ENCODE data around the gene ZFP37. TPM values are rescaled to one million over a fixed set of nuclear protein-coding genes. Genes with fewer than 3 reads are reported as not detected.
"Not testable (repeated sequence)": the region's sequence is repeated elsewhere in the genome, so short reads cannot be mapped to it uniquely, and the experiment has no call there.

Gene ZFP37
- total RNA-seq, result 4.3 TPM

GRCh38 chr9:113056191-113057106 lies at the start of gene ZFP37:
TSS of gene ZFP37 (minus strand) at chr9:113056724. CDS start at chr9:113056688, 36 bp downstream.
- peak; percentile 92 for DNase-seq (ENCODE audit: low spot score)

DNA sequence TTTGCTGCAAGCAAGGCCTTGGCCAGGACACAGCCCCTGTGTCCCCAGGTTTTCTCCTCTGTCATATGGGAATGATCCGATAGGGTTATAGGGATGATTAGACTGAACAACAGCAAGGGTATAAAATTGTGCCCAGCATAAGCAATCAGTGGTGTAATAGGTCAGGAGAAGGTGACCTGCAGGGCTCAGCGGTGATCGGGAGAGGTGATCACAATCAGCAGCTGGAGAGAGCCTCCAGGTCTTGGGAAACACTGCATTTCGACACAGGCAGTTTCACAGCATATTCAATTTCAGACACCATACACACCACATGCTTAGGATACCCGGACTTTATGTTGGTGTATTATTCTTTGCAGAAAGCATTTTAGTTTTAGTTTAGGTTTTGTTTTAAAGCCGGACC lies 48.8 kb upstream of the ZFP37 start:
- not testable (repeated sequence) for DNase-seq (ENCODE audit: low spot score)

GRCh38 chr9:113095561-113095960 lies 39.0 kb upstream of the ZFP37 start:
- DNase-seq (ENCODE audit: low spot score), result no peak

- DNase-seq (ENCODE audit: low spot score), result not testable (repeated sequence)
Measured at GRCh38 chr9:113089924-113090323, 33.4 kb upstream of the ZFP37 start.

DNA sequence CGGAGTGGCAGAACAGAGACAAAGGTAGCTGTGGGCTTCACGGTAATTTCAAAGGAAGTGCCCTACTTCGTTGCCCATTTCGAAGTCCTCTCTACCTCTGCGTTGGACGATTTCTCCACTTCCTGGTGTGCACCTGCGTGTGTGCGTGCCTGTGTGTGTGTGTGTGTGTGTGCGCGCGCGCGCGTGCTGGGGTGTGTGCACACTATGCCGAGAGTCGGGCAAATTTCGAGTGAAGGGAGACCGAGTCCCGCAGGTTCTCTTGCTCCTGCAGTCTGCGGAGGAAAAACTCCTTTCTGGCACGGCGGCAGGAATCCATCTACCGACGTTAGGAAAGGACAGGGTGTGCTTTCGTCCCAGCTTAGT lies 32.6 kb upstream of the ZFP37 start:
- DNase-seq (ENCODE audit: low spot score), result not testable (repeated sequence)

DNA sequence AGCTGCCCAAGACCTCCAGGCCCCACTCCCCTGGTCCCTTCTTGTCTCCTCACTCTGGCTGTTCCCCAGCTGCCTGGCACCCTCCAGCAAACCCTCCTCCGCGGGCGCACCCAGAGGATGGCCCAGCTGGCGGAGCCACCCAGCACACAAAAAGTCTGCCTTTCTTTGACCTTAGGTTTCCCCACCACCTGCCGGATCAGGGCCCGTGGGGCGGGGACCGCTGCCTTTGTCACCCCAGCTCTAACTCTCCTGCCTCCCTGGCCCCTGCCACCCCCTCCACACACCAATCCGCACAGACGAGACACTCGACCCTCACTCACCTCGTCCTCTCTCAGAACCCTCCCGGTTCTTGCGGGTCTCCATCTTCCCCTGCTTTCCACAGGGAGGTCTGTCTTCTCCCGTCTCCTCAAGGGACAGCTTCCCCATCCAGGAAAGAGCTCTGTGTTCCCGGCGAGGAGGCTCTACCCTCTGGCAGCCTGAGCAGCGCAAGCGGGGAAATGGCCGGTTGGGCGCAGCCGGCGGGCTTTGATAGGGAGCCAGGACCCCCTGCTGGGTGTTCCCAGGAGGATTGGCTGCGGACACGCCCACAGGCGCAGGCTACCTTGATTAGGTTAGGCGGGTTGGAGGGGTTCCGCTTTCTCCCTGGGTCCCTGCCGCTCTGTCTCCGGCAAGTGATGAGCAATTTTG lies 32.1 kb upstream of the ZFP37 start:
- not testable (repeated sequence) for DNase-seq (ENCODE audit: low spot score)

- DNase-seq (ENCODE audit: low spot score), result not testable (repeated sequence)
Measured at GRCh38 chr9:113062932-113063310, 6.4 kb upstream of the ZFP37 start.

DNA sequence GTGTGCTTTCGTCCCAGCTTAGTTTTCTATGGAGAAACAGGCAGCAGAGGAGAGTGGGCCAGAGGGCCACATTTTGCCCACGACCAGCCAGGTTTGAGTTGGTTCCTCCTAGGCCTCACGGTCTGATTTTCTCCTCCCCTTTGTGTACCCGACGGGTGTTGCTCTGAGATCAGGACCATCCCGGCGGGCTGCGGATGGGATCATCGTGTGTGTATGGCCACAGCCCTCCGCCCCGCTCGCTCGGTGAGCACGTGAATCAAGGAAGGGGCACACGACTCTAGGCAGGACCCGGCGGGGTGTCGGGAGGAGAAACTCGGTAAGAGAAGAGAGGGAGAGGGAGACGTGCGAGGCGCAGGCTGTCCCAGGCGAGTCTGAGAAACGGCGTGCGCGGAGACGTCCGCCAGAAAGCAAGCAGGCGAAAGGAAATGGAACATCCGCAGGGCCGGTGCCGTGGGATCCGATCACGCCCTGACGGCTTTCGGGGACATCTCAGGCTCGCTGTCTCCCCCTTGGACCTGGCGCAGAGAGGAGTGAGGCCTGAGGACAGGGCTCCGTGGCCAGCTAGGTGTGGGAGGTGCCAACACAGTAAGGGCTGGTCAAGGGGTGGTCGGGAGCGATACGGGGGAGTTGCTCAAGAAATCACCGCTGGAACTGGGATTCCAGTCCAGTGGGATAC lies 5.9 kb upstream of the ZFP37 start:
- not testable (repeated sequence) for DNase-seq (ENCODE audit: low spot score)

GRCh38 chr9:113061072-113061850 lies 4.7 kb upstream of the ZFP37 start:
- not testable (repeated sequence) for DNase-seq (ENCODE audit: low spot score)

DNA sequence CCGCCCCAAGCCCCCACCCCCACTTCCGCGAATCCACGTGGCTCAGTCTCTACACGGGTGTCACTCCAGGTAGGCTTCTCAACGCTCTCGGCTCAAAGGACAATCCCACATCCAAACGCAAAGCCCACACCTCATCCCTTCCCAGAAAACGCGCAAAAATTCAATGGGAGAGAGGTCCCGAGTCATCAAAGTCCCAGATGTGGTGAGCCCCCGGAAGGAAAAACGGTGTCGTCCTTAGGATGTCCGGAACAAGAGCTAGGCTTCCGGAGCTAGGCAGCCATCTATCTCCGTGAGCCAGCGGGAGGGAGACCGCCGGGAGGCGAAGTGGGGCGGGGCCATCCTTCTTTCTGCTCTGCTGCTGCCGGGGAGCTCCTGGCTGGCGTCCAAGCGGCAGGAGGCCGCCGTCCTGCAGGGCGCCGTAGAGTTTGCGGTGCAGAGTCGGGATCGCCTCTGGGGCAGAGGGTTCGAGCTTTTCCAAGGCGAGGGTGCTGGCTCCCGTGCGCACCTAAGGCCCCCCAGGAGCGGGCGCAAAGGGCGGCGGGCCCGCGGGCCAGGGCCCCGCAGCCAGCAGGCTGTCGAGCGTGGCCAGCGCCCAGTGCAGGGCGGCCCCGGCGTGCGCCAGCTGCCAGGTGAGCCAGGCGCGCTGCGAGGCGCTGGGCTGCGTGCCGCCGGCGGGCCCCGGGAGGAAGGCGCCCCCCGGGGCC lies 3.2 kb upstream of the ZFP37 start:
- not testable (repeated sequence) for DNase-seq (ENCODE audit: low spot score)

DNA sequence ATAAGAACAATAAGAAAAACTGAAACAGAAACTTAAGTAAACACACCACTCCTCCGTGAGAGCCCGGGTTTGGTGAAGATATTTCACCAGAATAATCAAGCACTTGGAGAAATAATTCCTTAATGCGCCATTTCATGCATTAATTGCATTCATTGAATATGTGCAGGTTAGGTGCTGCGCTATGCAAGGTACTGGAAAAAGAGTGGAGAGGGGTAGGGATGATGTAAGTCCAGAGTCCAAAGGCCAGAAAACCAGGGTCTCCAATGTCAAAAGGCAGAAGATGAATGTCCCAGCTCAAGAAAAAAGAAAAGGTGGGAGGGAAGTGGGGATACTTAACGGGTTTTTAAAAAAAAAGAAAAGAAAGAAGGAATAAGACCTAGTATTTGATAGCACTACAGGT lies 669 bp upstream of the ZFP37 start:
- DNase-seq (ENCODE audit: low spot score), result no peak

DNA sequence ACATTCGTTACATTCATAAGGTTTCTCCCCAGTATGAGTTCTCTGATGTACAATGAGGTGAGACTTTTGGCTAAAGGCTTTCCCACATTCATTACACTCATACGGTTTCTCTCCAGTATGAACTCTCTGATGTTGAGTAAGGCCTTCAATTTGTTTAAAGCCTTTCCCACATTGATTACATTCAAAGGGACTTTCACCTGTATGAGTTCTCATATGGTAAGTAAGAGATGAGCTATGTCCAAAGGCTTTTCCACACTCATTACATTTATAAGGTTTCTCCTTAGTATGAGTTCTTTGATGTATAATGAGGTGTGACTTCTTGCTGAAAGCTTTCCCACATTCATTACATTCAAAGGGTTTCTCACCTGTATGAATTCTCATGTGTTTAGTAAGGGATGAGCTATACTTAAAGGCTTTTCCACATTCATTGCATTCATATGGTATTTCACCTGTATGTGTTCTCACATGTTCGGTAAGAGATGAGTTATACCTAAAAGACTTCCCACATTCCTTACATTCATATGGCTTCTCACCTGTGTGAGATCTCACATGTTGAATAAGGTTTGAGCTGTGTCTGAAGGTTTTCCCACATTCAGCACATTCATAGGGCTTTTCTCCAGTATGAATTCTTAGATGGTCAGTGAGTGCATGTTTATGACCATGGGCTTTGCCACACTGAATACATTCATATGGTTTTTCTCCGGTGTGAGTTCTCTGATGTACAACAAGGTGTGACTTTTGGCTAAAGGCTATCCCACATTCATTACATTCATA lies 13.5 kb downstream of the ZFP37 start:
- no peak for DNase-seq (ENCODE audit: low spot score)

- no peak for DNase-seq (ENCODE audit: low spot score)
Measured at GRCh38 chr9:113026200-113026599, 30.3 kb downstream of the ZFP37 start.

DNA sequence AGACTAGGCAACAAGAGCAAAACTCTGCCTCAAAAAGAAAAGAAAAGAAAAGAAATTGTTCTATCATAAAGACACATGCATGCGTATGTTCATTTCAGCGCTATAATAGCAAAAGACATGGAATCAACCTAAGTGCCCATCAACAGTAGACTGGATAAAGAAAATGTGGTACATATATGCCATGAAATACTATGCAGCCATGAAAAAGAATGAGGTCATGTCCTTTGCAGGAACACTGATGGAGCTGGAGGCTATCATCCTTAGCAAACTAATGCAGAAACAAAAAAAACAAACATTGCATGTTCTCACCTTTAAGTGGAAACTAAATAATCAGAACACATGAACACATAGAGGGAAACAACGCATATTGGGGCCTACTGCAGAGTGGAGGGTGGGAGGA lies 38.3 kb downstream of the ZFP37 start:
- DNase-seq (ENCODE audit: low spot score), result no peak

GRCh38 chr9:113012492-113012891 lies 44.0 kb downstream of the ZFP37 start:
- no peak for DNase-seq (ENCODE audit: low spot score)

GRCh38 chr9:113011911-113012381 lies 44.6 kb downstream of the ZFP37 start, which contains the start of gene ZNF883:
TSS of gene ZNF883 (minus strand) at chr9:113012192.
- peak; percentile 51 for DNase-seq (ENCODE audit: low spot score)

GRCh38 chr9:113005777-113006176 lies 50.7 kb downstream of the ZFP37 start:
- no peak for DNase-seq (ENCODE audit: low spot score)

GRCh38 chr9:112997236-112997941 lies 59.1 kb downstream of the ZFP37 start:
- DNase-seq (ENCODE audit: low spot score), result no peak

Data from ureter (tissue), 1 donor.